ENCODE measurements around the gene UQCRHL. TPM values are rescaled to one million over a fixed set of nuclear protein-coding genes. Genes with fewer than 3 reads are reported as not detected.

The UQCRHL gene
- total RNA-seq, 4 donors from 2014 or later: 0.40 to 1.4 (median 0.85) TPM

DNA sequence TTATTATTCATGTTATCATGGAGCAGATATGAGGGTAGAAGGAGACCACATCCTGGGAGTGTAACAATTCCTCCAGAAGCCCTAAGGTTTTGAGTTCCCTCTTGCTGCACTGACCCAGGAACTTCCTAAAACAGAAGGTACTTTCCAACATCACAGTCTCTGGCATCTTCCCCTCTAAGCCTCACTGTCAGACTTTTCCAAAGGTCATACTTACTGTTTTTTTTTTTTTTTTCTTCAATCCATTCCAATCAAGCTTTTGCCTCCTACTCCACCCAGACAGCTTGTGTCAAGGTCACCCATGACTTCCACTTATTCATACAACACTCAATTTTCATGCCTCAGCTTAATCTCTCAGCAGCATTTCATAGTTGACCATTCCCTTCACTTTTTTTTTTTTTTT lies 18.4 kb upstream of the UQCRHL start:
- Histone ChIP-seq H3K27me3 (no peaks in the 10 kb centered on the region), H3K4me1 (peaks cover 0 to 24% (median 0%) of the 10 kb centered on the region in 3 donors), H3K36me3 (no peaks in the 10 kb centered on the region), H3K9me3 (no peaks in the 10 kb centered on the region), H3K27ac (peak overlapping the region in 2 of 4 donors; percentile 19 to 65), H3K4me3 (no peak overlapping the region)
- TF ChIP-seq POLR2AphosphoS5 (IDR thresholded peaks at IDR 0.05): peak; percentile 4
- TF ChIP-seq POLR2A (IDR thresholded peaks at IDR 0.05): no peak
- TF ChIP-seq, protein P1, sequence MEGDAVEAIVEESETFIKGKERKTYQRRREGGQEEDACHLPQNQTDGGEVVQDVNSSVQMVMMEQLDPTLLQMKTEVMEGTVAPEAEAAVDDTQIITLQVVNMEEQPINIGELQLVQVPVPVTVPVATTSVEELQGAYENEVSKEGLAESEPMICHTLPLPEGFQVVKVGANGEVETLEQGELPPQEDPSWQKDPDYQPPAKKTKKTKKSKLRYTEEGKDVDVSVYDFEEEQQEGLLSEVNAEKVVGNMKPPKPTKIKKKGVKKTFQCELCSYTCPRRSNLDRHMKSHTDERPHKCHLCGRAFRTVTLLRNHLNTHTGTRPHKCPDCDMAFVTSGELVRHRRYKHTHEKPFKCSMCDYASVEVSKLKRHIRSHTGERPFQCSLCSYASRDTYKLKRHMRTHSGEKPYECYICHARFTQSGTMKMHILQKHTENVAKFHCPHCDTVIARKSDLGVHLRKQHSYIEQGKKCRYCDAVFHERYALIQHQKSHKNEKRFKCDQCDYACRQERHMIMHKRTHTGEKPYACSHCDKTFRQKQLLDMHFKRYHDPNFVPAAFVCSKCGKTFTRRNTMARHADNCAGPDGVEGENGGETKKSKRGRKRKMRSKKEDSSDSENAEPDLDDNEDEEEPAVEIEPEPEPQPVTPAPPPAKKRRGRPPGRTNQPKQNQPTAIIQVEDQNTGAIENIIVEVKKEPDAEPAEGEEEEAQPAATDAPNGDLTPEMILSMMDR (IDR thresholded peaks at IDR 0.05): no peak
- ATAC-seq: no peak

DNA sequence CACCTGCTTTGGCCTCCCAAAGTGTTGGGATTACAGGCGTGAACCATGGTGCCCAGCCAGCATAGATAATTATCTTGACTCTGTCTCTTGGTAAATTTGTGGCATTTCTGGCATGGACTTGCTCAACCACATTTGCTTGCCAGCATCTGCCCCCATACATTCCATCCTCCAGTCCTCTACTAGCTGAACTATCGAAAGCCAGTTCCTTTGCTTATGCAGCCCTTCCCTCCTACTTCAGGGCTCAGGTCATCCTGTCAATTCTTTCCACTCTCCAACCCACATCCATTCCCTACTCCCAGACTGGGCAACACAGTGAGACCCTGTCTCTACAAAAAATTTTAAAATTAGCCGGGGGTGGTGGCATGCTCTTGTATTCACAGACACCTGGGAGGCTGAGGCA lies 13.0 kb upstream of the UQCRHL start:
- no peaks in the 10 kb centered on the region for H3K36me3 ChIP-seq
- H3K4me1 ChIP-seq: peaks cover 0 to 13% (median 0%) of the 10 kb centered on the region in 3 donors
- H3K27me3 ChIP-seq: no peaks in the 10 kb centered on the region
- no peak for ATAC-seq
- 89 to 90% methylated on average over 3 of the region's 3 CpGs for WGBS, 2 donors (ENCODE audit: low coverage in 1 of 2)
- no peak for TF ChIP-seq EP300 (IDR thresholded peaks at IDR 0.05)
- no peak for TF ChIP-seq POLR2A (IDR thresholded peaks at IDR 0.05)
- TF ChIP-seq, protein P1 (IDR thresholded peaks at IDR 0.05): no peak
- TF ChIP-seq POLR2AphosphoS5 (IDR thresholded peaks at IDR 0.05): no peak
- H3K27ac ChIP-seq: no peak overlapping the region
- H3K9me3 ChIP-seq: no peaks in the 10 kb centered on the region
- H3K4me3 ChIP-seq: no peak overlapping the region

DNA sequence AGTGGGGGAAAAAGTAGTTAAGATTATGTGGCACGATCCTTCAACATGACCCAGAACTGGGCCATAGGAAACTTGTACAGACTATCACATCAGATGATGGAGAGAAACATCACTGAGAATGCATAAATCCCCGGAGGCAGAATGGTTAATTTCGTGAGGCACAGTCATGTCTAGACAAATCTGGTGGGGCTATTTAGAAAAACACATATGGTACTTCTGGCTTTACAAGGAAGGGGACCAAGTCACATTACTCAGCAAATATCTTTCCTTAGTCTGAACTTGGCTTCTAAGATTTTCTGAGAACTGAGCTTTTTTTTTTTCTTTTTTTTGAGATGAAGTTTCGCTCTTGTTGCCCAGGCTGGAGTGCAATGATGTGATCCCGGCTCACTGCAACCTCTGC lies 9.2 kb upstream of the UQCRHL start:
- no peak overlapping the region for H3K4me3 ChIP-seq
- 74 to 93% methylated on average over 3 to 5 of the region's 5 CpGs for WGBS, 2 donors (ENCODE audit: low coverage in 1 of 2)
- no peaks in the 10 kb centered on the region for H3K27me3 ChIP-seq
- no peaks in the 10 kb centered on the region for H3K36me3 ChIP-seq
- peaks cover 0 to 10% (median 0%) of the 10 kb centered on the region in 3 donors for H3K4me1 ChIP-seq
- no peaks in the 10 kb centered on the region for H3K9me3 ChIP-seq
- TF ChIP-seq, protein P1 (IDR thresholded peaks at IDR 0.05): no peak
- TF ChIP-seq POLR2AphosphoS5 (IDR thresholded peaks at IDR 0.05): no peak
- no peak for TF ChIP-seq POLR2A (IDR thresholded peaks at IDR 0.05)
- no peak for TF ChIP-seq EP300 (IDR thresholded peaks at IDR 0.05)
- no peak for ATAC-seq
- no peak overlapping the region for H3K27ac ChIP-seq

DNA sequence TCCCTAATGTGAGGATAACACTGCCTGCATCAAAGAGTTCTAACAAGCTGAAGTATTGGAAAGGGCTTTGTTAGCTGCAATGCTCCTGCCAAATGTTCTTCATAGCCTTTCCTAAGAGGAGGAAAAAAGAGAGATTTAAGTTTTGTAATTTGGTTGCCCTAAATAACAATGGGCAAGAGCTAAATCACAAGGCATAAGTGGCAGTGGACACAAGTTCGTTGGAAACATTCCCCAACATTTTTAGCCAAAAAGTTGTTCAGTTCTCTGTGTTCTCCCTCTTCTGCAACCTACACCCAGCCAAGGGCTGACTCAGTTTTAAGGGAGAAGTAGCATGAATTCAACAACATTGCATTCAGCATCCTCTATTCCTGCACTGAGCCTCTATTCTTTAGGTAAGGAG lies 2.6 kb upstream of the UQCRHL start:
- Histone ChIP-seq H3K4me1 (peaks cover 0 to 6% (median 0%) of the 10 kb centered on the region in 3 donors), H3K9me3 (no peaks in the 10 kb centered on the region), H3K27me3 (no peaks in the 10 kb centered on the region), H3K4me3 (no peak overlapping the region), H3K36me3 (no peaks in the 10 kb centered on the region), H3K27ac (peak overlapping the region in 1 of 4 donors; percentile 46)
- 45 to 50% methylated on average over 1 of the region's 1 CpG for WGBS, 2 donors (ENCODE audit: low coverage in 1 of 2)
- peak; percentile 77 for ATAC-seq
- TF ChIP-seq POLR2A (IDR thresholded peaks at IDR 0.05) (no peak), EP300 (IDR thresholded peaks at IDR 0.05) (no peak)

DNA sequence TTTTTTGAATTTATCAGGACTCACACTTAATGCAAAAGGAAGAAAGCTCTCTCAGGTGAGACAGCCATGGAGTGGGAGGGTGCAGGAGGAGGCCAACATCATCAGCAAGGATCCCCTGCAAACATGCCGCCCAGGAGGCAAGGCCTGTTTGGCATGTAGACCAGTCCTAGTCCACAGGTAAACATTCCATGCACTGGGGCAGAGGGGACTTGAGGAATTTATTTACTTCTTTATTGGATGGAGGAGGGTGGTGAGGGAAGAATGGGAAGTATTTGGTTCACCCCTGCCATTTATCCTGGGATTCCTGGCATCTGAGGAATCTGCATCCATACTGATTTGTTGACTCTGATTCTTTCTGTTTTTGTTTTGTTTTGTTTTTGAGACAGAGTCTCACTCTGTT lies 1.5 kb upstream of the UQCRHL start:
- 80 to 100% methylated on average over 1 of the region's 1 CpG for WGBS, 2 donors (ENCODE audit: low coverage in 1 of 2)
- Histone ChIP-seq H3K9me3 (no peaks in the 10 kb centered on the region), H3K27me3 (no peaks in the 10 kb centered on the region), H3K4me3 (no peak overlapping the region), H3K4me1 (peaks cover 0 to 6% (median 0%) of the 10 kb centered on the region in 3 donors), H3K36me3 (no peaks in the 10 kb centered on the region), H3K27ac (no peak overlapping the region)
- TF ChIP-seq EP300 (IDR thresholded peaks at IDR 0.05) (no peak), POLR2AphosphoS5 (IDR thresholded peaks at IDR 0.05) (no peak)
- TF ChIP-seq, protein P1 (IDR thresholded peaks at IDR 0.05): no peak
- ATAC-seq: no peak
